K562 (cell line): ENCODE measurements around the gene SMAD3. TPM values are rescaled to one million over a fixed set of nuclear protein-coding genes. Genes with fewer than 3 reads are reported as not detected.

Experiments used
- ATAC-seq: fragments of 200-7000 bp; cut with Tn5 transposase; 3 replicates; pipeline ENCODE4 v1.9.1; 2020; ENCODE audit warnings: moderate library complexity
- BruUV-seq: library from RNA; stranded (reverse); fragments of 400-500 nt; replicated peaks from 2 replicates; lab custom pipeline; 2021; lab: Mats Ljungman, UMichigan
- CTCF ChIA-PET: fragments of 300-600 bp; formaldehyde crosslinking; extraction: SDS; loops from one replicate; lab custom pipeline; 2021; ENCODE audit warnings: low intra/inter-chr PET ratio; lab: Yijun Ruan, JAX
- POLR2A ChIA-PET: fragments of 300-600, 350-650 bp; sonication (Branson Sonifier 250); formaldehyde crosslinking; extraction: SDS; loops from one replicate; lab custom pipeline; 2021; ENCODE audit warnings: antibody characterized with exemption, inconsistent platforms; lab: Yijun Ruan, JAX
- DNase-seq, 4 experiments: peaks; one replicate each; pipeline versions ENCODE4 v3.0.0 to v3.0.0-alpha.2; 2011 to 2018; ENCODE audit warnings: low spot score in 3 of 4, mixed read lengths in 3 of 4; ENCODE audit errors: extremely low read depth in 1 of 4
- FAIRE-seq: peaks from 2 replicates; lab custom pipeline; 2011; peaks lifted over from hg19 to GRCh38; lab: Jason Lieb, UNC
- H2AFZ ChIP-seq: 2 replicates; pipeline ENCODE4 v1.6.0; 2011; ENCODE audit warnings: low read depth, low read length, control low read depth, inconsistent platforms
- H3K27ac ChIP-seq: fragments of 200-600 bp; 3 replicates; pipeline ENCODE4 v1.8.0; 2011; ENCODE audit warnings: low read depth, mild to moderate bottlenecking, control low read depth, inconsistent platforms, low read length, moderate library complexity, mixed read lengths; ENCODE audit errors: extremely low read depth
- H3K27me3 ChIP-seq, 2 experiments: fragments of 300-600 bp in 1 of 2; 2 replicates in 1 of 2; 3 replicates in 1 of 2; pipeline versions ENCODE4 v1.6.0 to v1.8.0; 2011; ENCODE audit warnings: inconsistent platforms in 2 of 2, low read length in 2 of 2, mild to moderate bottlenecking in 1 of 2, mixed read lengths in 1 of 2, moderate library complexity in 1 of 2; ENCODE audit not compliant: control insufficient read depth in 2 of 2, insufficient read depth in 2 of 2
- H3K36me3 ChIP-seq: fragments of 300-600 bp; 3 replicates; pipeline ENCODE4 v1.8.0; 2011; ENCODE audit warnings: mild to moderate bottlenecking, low read length, inconsistent platforms; ENCODE audit not compliant: control insufficient read depth, insufficient read depth
- H3K4me1 ChIP-seq, 2 experiments: fragments of 200-600 bp in 1 of 2; replicated peaks in 1 of 2; 2 replicates in 1 of 2; 3 replicates in 1 of 2; pipeline versions ENCODE4 v1.5.1 to v1.8.0; 2011; ENCODE audit warnings: inconsistent platforms in 2 of 2, low read length in 2 of 2, mild to moderate bottlenecking in 1 of 2, mixed read lengths in 1 of 2, moderate library complexity in 1 of 2; ENCODE audit not compliant: control insufficient read depth in 2 of 2, insufficient read depth in 2 of 2
- H3K4me2 ChIP-seq: 2 replicates; pipeline ENCODE4 v1.6.1; 2011; ENCODE audit warnings: low read length, control low read depth, inconsistent platforms, mixed read lengths; ENCODE audit not compliant: insufficient read depth
- H3K4me3 ChIP-seq: fragments of 200-600 bp; sonication (generic), shearing (Covaris generic); 2 replicates; pipeline ENCODE4 v1.5.1; 2016; ENCODE audit warnings: control low read depth, inconsistent platforms
- H3K79me2 ChIP-seq: fragments of 200-600 bp; 3 replicates; pipeline ENCODE4 v1.8.0; 2011; ENCODE audit warnings: low read length, inconsistent platforms; ENCODE audit not compliant: control insufficient read depth, insufficient read depth
- H3K9ac ChIP-seq, 2 experiments: 2 replicates each; pipeline versions ENCODE4 v1.6.0 to v1.6.1; 2011; ENCODE audit warnings: low read depth in 2 of 2, low read length in 2 of 2, control low read depth in 1 of 2, inconsistent platforms in 1 of 2, mild to moderate bottlenecking in 1 of 2, mixed read lengths in 1 of 2; ENCODE audit not compliant: insufficient read depth in 1 of 2
- H3K9me1 ChIP-seq: one replicate; pipeline ENCODE4 v1.6.0; 2011; ENCODE audit warnings: inconsistent platforms, mild to moderate bottlenecking, low read length, moderate library complexity; ENCODE audit not compliant: control insufficient read depth, insufficient read depth
- H3K9me3 ChIP-seq: replicated peaks from 2 replicates; pipeline ENCODE4 v1.5.1; 2011; ENCODE audit warnings: low read depth, low read length, inconsistent platforms; ENCODE audit not compliant: control insufficient read depth, insufficient read depth
- H4K20me1 ChIP-seq: replicated peaks from 2 replicates; pipeline ENCODE4 v1.6.1; 2011; ENCODE audit warnings: low read length, inconsistent platforms, mixed read lengths; ENCODE audit not compliant: control insufficient read depth, insufficient read depth
- CREB1 ChIP-seq, 2 experiments: sonication (generic) in 1 of 2; formaldehyde crosslinking in 1 of 2; IDR thresholded peaks; 2 replicates each; pipeline versions ENCODE4 v1.6.1 to v1.8.0; 2012 to 2022; ENCODE audit warnings: inconsistent platforms in 1 of 2, mild to moderate bottlenecking in 1 of 2, missing genetic modification reagents in 1 of 2, moderate library complexity in 1 of 2
- MAFK ChIP-seq: IDR thresholded peaks from 2 replicates; pipeline ENCODE4 v1.6.1; 2011; ENCODE audit warnings: low read length, improper control_type of control experiment
- OTX1 ChIP-seq: fragments of 450-650 bp; formaldehyde crosslinking; IDR thresholded peaks from 2 replicates; pipeline ENCODE4 v1.4.0; 2022; ENCODE audit warnings: mild to moderate bottlenecking
- SRF ChIP-seq, 2 experiments: fragments of 250-450, 450-650 bp in 1 of 2; sonication (Bioruptor Pico) in 1 of 2; sonication (generic) in 1 of 2; formaldehyde crosslinking; IDR thresholded peaks; 2 replicates each; pipeline versions ENCODE4 v1.5.0 to v1.5.1; 2020 to 2022; ENCODE audit warnings: mild to moderate bottlenecking in 1 of 2, missing genetic modification reagents in 1 of 2
- ZBTB7A ChIP-seq: IDR thresholded peaks from 2 replicates; pipeline ENCODE4 v1.6.1; 2011; ENCODE audit warnings: low read depth, mild to moderate bottlenecking, low read length, moderate library complexity, borderline replicate concordance; ENCODE audit not compliant: control insufficient read depth
- ZNF324 ChIP-seq: fragments of 250-450 bp; sonication (Bioruptor Pico); IDR thresholded peaks from 2 replicates; pipeline ENCODE4 v1.4.0; 2020; ENCODE audit warnings: mild to moderate bottlenecking
- ZNF347 ChIP-seq: fragments of 450-650 bp; formaldehyde crosslinking; IDR thresholded peaks from 2 replicates; pipeline ENCODE4 v1.4.0; 2020; ENCODE audit warnings: low read depth, mild to moderate bottlenecking, moderate library complexity
- in situ Hi-C: fragments of 300-500 bp; cut with MboI; formaldehyde crosslinking; loops from 4 replicates; pipeline ENCODE4 v1.15.0; 2018; ENCODE audit warnings: inconsistent platforms, mixed read lengths
- intact Hi-C: fragments of 100-400 bp; cut with micrococcal nuclease; formaldehyde crosslinking; loops from 2 replicates; pipeline ENCODE4 v1.14.2; 2022
- polyA plus RNA-seq, 8 experiments: library from polyadenylated mRNA; depleted of rRNA in 4 of 8; stranded (reverse) in 5 of 8; unstranded in 3 of 8; fragments of >200 nt; fragmentation: Nextera tagmentation in 2 of 8; fragmentation: Illumina TruSeq in 1 of 8; extraction: Ambion mirVana in 2 of 8; extraction: Trizol in 1 of 8; gene quantifications; 2 replicates each; pipeline versions ENCODE4 v1.2.1 to v1.2.3, GENCODE V29; 2011 to 2014; ENCODE audit warnings: inconsistent platforms in 1 of 8, missing spikeins in 1 of 8
- total RNA-seq, 7 experiments: library from RNA; depleted of rRNA in 6 of 7; stranded (reverse); fragments of >200 nt in 6 of 7; fragmentation: Illumina TruSeq in 2 of 7; extraction: Trizol in 2 of 7; gene quantifications; 2 replicates each; pipeline versions ENCODE4 v1.2.1 to v1.2.3, GENCODE V29; 2011 to 2021; ENCODE audit warnings: low replicate concordance in 1 of 7
- TF ChIP-seq, protein P1 (sequence below): fragments of 450-650 bp; IDR thresholded peaks from 2 replicates; pipeline ENCODE4 v1.6.1; 2017; ENCODE audit warnings: mild to moderate bottlenecking, moderate library complexity

The SMAD3 gene
- total and polyA plus RNA-seq, 9 of the 15 experiments (the other 6 are each of a cell fraction or from before 2014, with no cell fraction given) = 4.3 to 39.2 (median 11.1) TPM

DNA sequence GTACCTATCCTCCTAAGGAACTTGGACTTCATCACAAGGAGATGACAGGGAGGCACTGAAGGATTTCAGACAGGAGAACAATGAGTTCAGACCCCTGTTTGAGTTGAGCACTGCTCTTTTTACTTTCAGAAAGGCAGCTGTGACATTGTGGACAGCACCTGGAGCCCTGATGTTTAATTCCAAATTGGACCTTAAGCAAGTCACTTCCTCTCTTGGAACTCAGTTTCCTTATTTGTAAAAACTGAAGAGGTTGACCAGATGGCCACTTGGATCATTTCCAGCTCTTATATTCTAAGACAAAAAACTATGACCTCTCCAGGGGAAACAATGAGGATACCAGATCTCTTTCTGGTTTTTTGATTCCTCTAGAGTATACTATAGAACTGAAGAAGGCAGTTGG is 34.1 kb upstream of the SMAD3 start:
- Histone ChIP-seq H3K79me2 (no peaks in the 10 kb centered on the region), H3K9ac (no peak overlapping the region), H3K9me1 (no peaks in the 10 kb centered on the region), H4K20me1 (no peaks in the 10 kb centered on the region), H3K27me3 (no peaks in the 10 kb centered on the region), H3K9me3 (no peaks in the 10 kb centered on the region), H3K4me1 (peaks cover 3 to 15% of the 10 kb centered on the region in 2 experiments), H3K36me3 (no peaks in the 10 kb centered on the region), H3K4me2 (no peak overlapping the region), H2AFZ (0 out of 2 replicates have a peak overlapping the region, but pooled peaks have one; percentile 39), H3K27ac (no peak overlapping the region), H3K4me3 (no peak overlapping the region)
- TF ChIP-seq SRF (CRISPR knock-in tag; IDR thresholded peaks at IDR 0.05) = no peak
- TF ChIP-seq ZNF324 (CRISPR knock-in tag) = no peak
- TF ChIP-seq CREB1 (IDR thresholded peaks at IDR 0.05) = no peak
- no peak for TF ChIP-seq CREB1 (CRISPR knock-in tag; IDR thresholded peaks at IDR 0.05)
- no peak for TF ChIP-seq OTX1 (CRISPR knock-in tag)
- TF ChIP-seq, protein P1, sequence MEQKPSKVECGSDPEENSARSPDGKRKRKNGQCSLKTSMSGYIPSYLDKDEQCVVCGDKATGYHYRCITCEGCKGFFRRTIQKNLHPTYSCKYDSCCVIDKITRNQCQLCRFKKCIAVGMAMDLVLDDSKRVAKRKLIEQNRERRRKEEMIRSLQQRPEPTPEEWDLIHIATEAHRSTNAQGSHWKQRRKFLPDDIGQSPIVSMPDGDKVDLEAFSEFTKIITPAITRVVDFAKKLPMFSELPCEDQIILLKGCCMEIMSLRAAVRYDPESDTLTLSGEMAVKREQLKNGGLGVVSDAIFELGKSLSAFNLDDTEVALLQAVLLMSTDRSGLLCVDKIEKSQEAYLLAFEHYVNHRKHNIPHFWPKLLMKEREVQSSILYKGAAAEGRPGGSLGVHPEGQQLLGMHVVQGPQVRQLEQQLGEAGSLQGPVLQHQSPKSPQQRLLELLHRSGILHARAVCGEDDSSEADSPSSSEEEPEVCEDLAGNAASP = no peak
- TF ChIP-seq ZBTB7A = no peak
- no peak for TF ChIP-seq ZNF347 (CRISPR knock-in tag)
- TF ChIP-seq MAFK = no peak
- in situ Hi-C loops = no loop called here
- BruUV-seq = no TSS peak
- CTCF ChIA-PET = no interaction called here
- no peak for DNase-seq
- POLR2A ChIA-PET = interaction anchor here (1.0 to 1.7 kb wide), 2 partner anchors 10 to 11 kb away, joined by 4 to 9 read pairs; no protein-coding TSS in a partner anchor
- no peak for ATAC-seq
- FAIRE-seq = no peak
- intact Hi-C loops = no loop called here
